GM23248 (cell line): ENCODE data around the gene RASEF. TPM values are rescaled to one million over a fixed set of nuclear protein-coding genes. Genes with fewer than 3 reads are reported as not detected.

Experiments used
- DNase-seq: peaks from one replicate; pipeline ENCODE4 v3.0.0-alpha.2; 2015
- H2AFZ ChIP-seq: fragments of 200-600 bp; sonication (generic); 2 replicates; pipeline ENCODE4 v1.6.1; 2016; ENCODE audit warnings: antibody characterized with exemption
- H3F3A ChIP-seq: fragments of 200-600 bp; sonication (generic); 2 replicates; pipeline ENCODE4 v1.6.1; 2016; ENCODE audit warnings: mild to moderate bottlenecking, antibody characterized with exemption, mixed run types; ENCODE audit not compliant: insufficient read depth
- H3K27ac ChIP-seq: fragments of 200-600 bp; sonication (generic); 2 replicates; pipeline ENCODE4 v1.5.1; 2016; ENCODE audit warnings: mild to moderate bottlenecking
- H3K27me3 ChIP-seq: fragments of 200-600 bp; sonication (generic); replicated peaks from 2 replicates; pipeline ENCODE4 v1.6.1; 2016; ENCODE audit warnings: mild to moderate bottlenecking; ENCODE audit not compliant: insufficient read depth
- H3K36me3 ChIP-seq: fragments of 200-600 bp; sonication (generic); 2 replicates; pipeline ENCODE4 v1.6.1; 2016; ENCODE audit warnings: low read depth, mild to moderate bottlenecking
- H3K4me1 ChIP-seq: fragments of 200-600 bp; sonication (generic); 2 replicates; pipeline ENCODE4 v1.6.1; 2016; ENCODE audit warnings: mild to moderate bottlenecking; ENCODE audit not compliant: insufficient read depth
- H3K4me2 ChIP-seq: fragments of 200-600 bp; sonication (generic); one replicate; pipeline ENCODE4 v1.6.1; 2016; ENCODE audit warnings: mild to moderate bottlenecking; ENCODE audit not compliant: unreplicated experiment
- H3K4me3 ChIP-seq: fragments of 200-600 bp; sonication (generic); 2 replicates; pipeline ENCODE4 v1.5.1; 2016; ENCODE audit warnings: mild to moderate bottlenecking
- H3K79me2 ChIP-seq: fragments of 200-600 bp; sonication (generic); 2 replicates; pipeline ENCODE4 v1.6.1; 2016; ENCODE audit warnings: mild to moderate bottlenecking; ENCODE audit not compliant: insufficient read depth
- H3K9ac ChIP-seq: fragments of 200-600 bp; sonication (generic); 2 replicates; pipeline ENCODE4 v1.6.1; 2016; ENCODE audit warnings: mild to moderate bottlenecking
- H3K9me2 ChIP-seq: fragments of 200-600 bp; sonication (generic); 2 replicates; pipeline ENCODE4 v1.6.1; 2016; ENCODE audit warnings: mixed run types, mild to moderate bottlenecking, moderate library complexity; ENCODE audit not compliant: insufficient read depth
- H3K9me3 ChIP-seq: fragments of 200-600 bp; sonication (generic); one replicate; pipeline ENCODE4 v1.6.1; 2017; ENCODE audit warnings: low read depth
- H4K20me1 ChIP-seq: fragments of 200-600 bp; sonication (generic); 2 replicates; pipeline ENCODE4 v1.6.0; 2016; ENCODE audit not compliant: insufficient read depth
- EZH2 ChIP-seq: fragments of 200-600 bp; sonication (generic); IDR thresholded peaks from 2 replicates; pipeline ENCODE4 v1.6.1; 2018; ENCODE audit warnings: antibody characterized with exemption, mild to moderate bottlenecking; ENCODE audit not compliant: insufficient read depth, poor library complexity, severe bottlenecking
- EZH2phosphoT487 ChIP-seq: fragments of 200-600 bp; sonication (generic); IDR thresholded peaks from 2 replicates; pipeline ENCODE4 v1.6.1; 2018; ENCODE audit warnings: antibody characterized with exemption, moderate library complexity, mild to moderate bottlenecking, low read depth; ENCODE audit not compliant: insufficient read depth
- WGBS, 2 experiments: methylation state at CpG; one replicate each; pipeline ENCODE4 v1.1.6; 2015 to 2017; ENCODE audit warnings: low lambda C conversion rate in 2 of 2, low coverage in 1 of 2; ENCODE audit errors: missing lambda C conversion rate in 2 of 2; 5-methylcytosine and 5-hydroxymethylcytosine counted together
- in situ Hi-C: fragments of 300-500 bp; cut with MboI; formaldehyde crosslinking; loops from 2 replicates; pipeline ENCODE4 v1.15.0; 2020
- polyA plus RNA-seq: library from polyadenylated mRNA; unstranded; fragments of >200 nt; fragmentation: Nextera tagmentation; extraction: Ambion mirVana; gene quantifications from 2 replicates; pipeline ENCODE4 v1.2.1, GENCODE V29; 2016
- total RNA-seq: library from RNA; depleted of rRNA; stranded (reverse); fragments of >200 nt; shearing (Covaris generic); gene quantifications from 2 replicates; pipeline ENCODE4 v1.2.3, GENCODE V29; 2014

Gene RASEF
- total and polyA plus RNA-seq, 2 experiments from 2014 or later, result 0.11 TPM; not detected in 1

DNA sequence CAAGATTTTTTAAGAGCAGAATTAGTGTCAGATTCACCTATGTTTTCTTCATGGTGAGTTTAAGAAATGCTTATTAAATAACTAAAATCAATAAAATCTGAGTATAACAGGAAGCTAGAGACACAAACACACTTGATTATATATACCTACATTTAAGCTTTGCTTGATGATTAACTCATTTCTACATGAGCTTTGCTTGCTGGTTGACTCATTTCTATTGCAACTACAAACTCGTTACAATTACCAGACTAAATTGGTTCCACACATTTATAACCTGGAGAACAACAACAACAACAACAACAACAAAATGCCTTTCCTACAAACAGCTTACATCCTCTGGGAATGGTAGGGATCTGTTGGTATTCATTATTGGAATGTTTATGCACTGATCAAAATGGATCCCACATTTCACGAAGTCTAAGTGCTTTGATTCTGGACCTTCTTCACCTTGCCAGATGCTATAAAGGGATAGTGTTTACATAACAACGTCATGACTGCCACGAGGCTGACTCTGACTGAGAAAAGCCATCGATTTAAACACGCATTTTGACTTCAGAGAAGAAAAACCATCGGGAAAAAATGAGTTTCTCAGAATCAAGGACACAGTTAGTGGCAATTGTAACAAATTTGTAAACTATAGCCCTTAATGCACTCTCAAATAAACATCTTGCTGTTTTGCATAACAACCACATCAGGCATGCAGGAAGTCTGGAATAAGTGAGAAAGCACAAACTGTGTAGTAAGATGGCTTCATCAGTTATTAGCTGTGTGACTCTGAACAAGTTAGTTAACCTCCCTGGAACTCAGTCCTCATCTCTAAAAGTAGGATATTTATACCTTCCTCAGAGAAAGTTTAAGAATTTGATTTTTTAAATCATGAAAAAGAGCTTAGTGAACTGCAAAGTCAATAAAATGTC is 49.8 kb downstream of the RASEF start:
- WGBS, 2 experiments, result 15 to 18% methylated on average over 7 of the region's 7 CpGs
- no peaks in the 10 kb centered on the region for H3K79me2 ChIP-seq
- H3K27ac ChIP-seq, result peak overlapping the region; percentile 47
- TF ChIP-seq EZH2phosphoT487 (no peak), EZH2 (no peak)
- H3K27me3 ChIP-seq, result no peaks in the 10 kb centered on the region
- H3F3A ChIP-seq, result peaks cover 26% of the 10 kb centered on the region
- DNase-seq, result peak; percentile 47
- no peaks in the 10 kb centered on the region for H3K9me3 ChIP-seq
- H3K36me3 ChIP-seq, result no peaks in the 10 kb centered on the region
- peak overlapping the region; percentile 10 for H2AFZ ChIP-seq
- no peak overlapping the region for H3K4me3 ChIP-seq
- no peaks in the 10 kb centered on the region for H3K9me2 ChIP-seq
- peak overlapping the region; percentile 18 for H3K4me2 ChIP-seq
- in situ Hi-C loops, result no loop called here
- no peak overlapping the region for H3K9ac ChIP-seq
- no peaks in the 10 kb centered on the region for H4K20me1 ChIP-seq
- H3K4me1 ChIP-seq, result peaks cover 25% of the 10 kb centered on the region

- Histone ChIP-seq H3K27ac (no peak overlapping the region), H3K4me2 (no peak overlapping the region), H3F3A (peaks cover 26% of the 10 kb centered on the region), H2AFZ (no peak overlapping the region), H3K9ac (no peak overlapping the region), H3K4me3 (no peak overlapping the region), H3K9me3 (no peaks in the 10 kb centered on the region), H3K27me3 (no peaks in the 10 kb centered on the region), H3K36me3 (no peaks in the 10 kb centered on the region), H4K20me1 (no peaks in the 10 kb centered on the region), H3K4me1 (peaks cover 25% of the 10 kb centered on the region), H3K9me2 (no peaks in the 10 kb centered on the region), H3K79me2 (no peaks in the 10 kb centered on the region)
- 33 to 37% methylated on average over 4 of the region's 4 CpGs for WGBS, 2 experiments
- TF ChIP-seq EZH2, result no peak
- TF ChIP-seq EZH2phosphoT487, result no peak
- DNase-seq, result no peak
- in situ Hi-C loops, result no loop called here
These were observed 50.6 kb downstream of the RASEF start for GRCh38 chr9:83012168-83012921.

GRCh38 chr9:83011611-83012010 is 51.3 kb downstream of the RASEF start:
- Histone ChIP-seq H3K79me2 (no peaks in the 10 kb centered on the region), H3K9me2 (no peaks in the 10 kb centered on the region), H4K20me1 (no peaks in the 10 kb centered on the region), H3K36me3 (no peaks in the 10 kb centered on the region), H3F3A (peaks cover 26% of the 10 kb centered on the region), H3K9me3 (no peaks in the 10 kb centered on the region), H3K4me1 (peaks cover 25% of the 10 kb centered on the region), H3K4me3 (no peak overlapping the region), H2AFZ (no peak overlapping the region), H3K27ac (no peak overlapping the region), H3K9ac (no peak overlapping the region), H3K27me3 (no peaks in the 10 kb centered on the region), H3K4me2 (no peak overlapping the region)
- DNase-seq, result no peak
- in situ Hi-C loops, result no loop called here
- no peak for TF ChIP-seq EZH2
- no peak for TF ChIP-seq EZH2phosphoT487

- WGBS, 2 experiments, result 79 to 81% methylated on average over 9 of the region's 9 CpGs
- Histone ChIP-seq H3K9me3 (no peaks in the 10 kb centered on the region), H3K27ac (no peak overlapping the region), H3K27me3 (no peaks in the 10 kb centered on the region), H3K36me3 (no peaks in the 10 kb centered on the region), H3K9ac (no peak overlapping the region), H3K4me1 (peaks cover 5% of the 10 kb centered on the region), H3F3A (peaks cover 6% of the 10 kb centered on the region; the same call in 1 of the 2 replicates), H4K20me1 (no peaks in the 10 kb centered on the region), H3K4me3 (no peak overlapping the region), H3K79me2 (no peaks in the 10 kb centered on the region), H3K4me2 (no peak overlapping the region), H2AFZ (no peak overlapping the region), H3K9me2 (no peaks in the 10 kb centered on the region)
- TF ChIP-seq EZH2phosphoT487 (no peak), EZH2 (no peak)
- in situ Hi-C loops, result no loop called here
- DNase-seq, result no peak
These were observed 55.2 kb downstream of the RASEF start for GRCh38 chr9:83007521-83008300.
